K562 (cell line): Measurements from ENCODE around the gene ZBTB16. TPM values are rescaled to one million over a fixed set of nuclear protein-coding genes. Genes with fewer than 3 reads are reported as not detected.

Experiments used
- CBX2 ChIP-seq: fragments of 200-600 bp; sonication (generic); IDR thresholded peaks from one replicate; pipeline ENCODE4 v1.6.1; 2012; ENCODE audit warnings: mild to moderate bottlenecking, low read length, inconsistent platforms; ENCODE audit not compliant: insufficient read depth, poor library complexity, severe bottlenecking
- SAFB ChIP-seq: fragments of 200-400 bp; formaldehyde crosslinking; IDR thresholded peaks from 2 replicates; pipeline ENCODE4 v1.6.1; 2017; ENCODE audit warnings: low read depth, low read length, borderline replicate concordance
- ZNF780A ChIP-seq: fragments of 250-450 bp; sonication (Bioruptor Pico); IDR thresholded peaks from 2 replicates; pipeline ENCODE4 v1.5.0; 2021; ENCODE audit warnings: mild to moderate bottlenecking
- polyA plus RNA-seq, 8 experiments: library from polyadenylated mRNA; depleted of rRNA in 4 of 8; stranded (reverse) in 5 of 8; unstranded in 3 of 8; fragments of >200 nt; fragmentation: Nextera tagmentation in 2 of 8; fragmentation: Illumina TruSeq in 1 of 8; extraction: Ambion mirVana in 2 of 8; extraction: Trizol in 1 of 8; gene quantifications; 2 replicates each; pipeline versions ENCODE4 v1.2.1 to v1.2.3, GENCODE V29; 2011 to 2014; ENCODE audit warnings: inconsistent platforms in 1 of 8, missing spikeins in 1 of 8
- total RNA-seq, 7 experiments: library from RNA; depleted of rRNA in 6 of 7; stranded (reverse); fragments of >200 nt in 6 of 7; fragmentation: Illumina TruSeq in 2 of 7; extraction: Trizol in 2 of 7; gene quantifications; 2 replicates each; pipeline versions ENCODE4 v1.2.1 to v1.2.3, GENCODE V29; 2011 to 2021; ENCODE audit warnings: low replicate concordance in 1 of 7
- TF ChIP-seq, protein P1 (sequence below), 2 experiments: fragments of 450-650 bp; formaldehyde crosslinking in 1 of 2; IDR thresholded peaks; 2 replicates each; pipeline versions ENCODE4 v1.4.0 to v1.6.1; 2014 to 2020; ENCODE audit warnings: mild to moderate bottlenecking in 2 of 2, borderline replicate concordance in 1 of 2, low read depth in 1 of 2
- TF ChIP-seq, protein P2 (sequence below), 2 experiments: fragments of 250-450 bp in 1 of 2; fragments of 450-650 bp in 1 of 2; sonication (Bioruptor Pico) in 1 of 2; IDR thresholded peaks; 2 replicates each; pipeline versions ENCODE4 v1.6.1 to v1.8.0; 2016 to 2021; ENCODE audit warnings: mild to moderate bottlenecking in 2 of 2, moderate library complexity in 2 of 2, missing compliant biosample characterization in 1 of 2, missing genetic modification characterization in 1 of 2
- TF ChIP-seq, protein P3 (sequence below): fragments of 250-450 bp; sonication (Bioruptor Pico); IDR thresholded peaks from 2 replicates; pipeline ENCODE4 v1.5.0; 2020; ENCODE audit warnings: mild to moderate bottlenecking
- TF ChIP-seq, protein P4 (sequence below): sonication (generic); formaldehyde crosslinking; IDR thresholded peaks from 2 replicates; pipeline ENCODE4 v1.8.0; 2022; ENCODE audit warnings: missing genetic modification reagents, mild to moderate bottlenecking, moderate library complexity, borderline replicate concordance

Gene ZBTB16
- total and polyA plus RNA-seq, 9 of the 15 experiments (the other 6 are each of a cell fraction or from before 2014, with no cell fraction given), result 0.06 to 0.40 (median 0.24) TPM; not detected in 4

DNA sequence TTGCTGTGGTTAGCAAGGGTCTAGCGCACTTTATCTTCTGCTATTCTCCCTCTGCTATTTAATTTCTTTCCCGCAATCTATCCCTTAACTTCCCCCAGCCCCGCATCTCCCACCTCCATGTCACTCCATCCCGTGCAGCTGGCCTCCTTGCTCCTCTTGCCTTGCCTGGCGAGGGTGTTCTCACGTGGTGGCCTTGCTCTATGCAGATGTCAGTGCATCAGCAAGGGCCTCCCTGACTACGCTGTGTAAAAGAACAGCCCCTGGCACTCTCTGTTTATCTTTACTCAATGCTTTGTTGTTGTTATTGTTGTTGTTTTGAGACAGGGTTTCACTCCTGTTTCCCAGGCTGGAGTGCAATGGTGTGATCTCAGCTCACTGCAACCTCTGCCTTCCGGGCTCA, 122.2 kb downstream of the ZBTB16 start (continued):
- TF ChIP-seq, protein P1, sequence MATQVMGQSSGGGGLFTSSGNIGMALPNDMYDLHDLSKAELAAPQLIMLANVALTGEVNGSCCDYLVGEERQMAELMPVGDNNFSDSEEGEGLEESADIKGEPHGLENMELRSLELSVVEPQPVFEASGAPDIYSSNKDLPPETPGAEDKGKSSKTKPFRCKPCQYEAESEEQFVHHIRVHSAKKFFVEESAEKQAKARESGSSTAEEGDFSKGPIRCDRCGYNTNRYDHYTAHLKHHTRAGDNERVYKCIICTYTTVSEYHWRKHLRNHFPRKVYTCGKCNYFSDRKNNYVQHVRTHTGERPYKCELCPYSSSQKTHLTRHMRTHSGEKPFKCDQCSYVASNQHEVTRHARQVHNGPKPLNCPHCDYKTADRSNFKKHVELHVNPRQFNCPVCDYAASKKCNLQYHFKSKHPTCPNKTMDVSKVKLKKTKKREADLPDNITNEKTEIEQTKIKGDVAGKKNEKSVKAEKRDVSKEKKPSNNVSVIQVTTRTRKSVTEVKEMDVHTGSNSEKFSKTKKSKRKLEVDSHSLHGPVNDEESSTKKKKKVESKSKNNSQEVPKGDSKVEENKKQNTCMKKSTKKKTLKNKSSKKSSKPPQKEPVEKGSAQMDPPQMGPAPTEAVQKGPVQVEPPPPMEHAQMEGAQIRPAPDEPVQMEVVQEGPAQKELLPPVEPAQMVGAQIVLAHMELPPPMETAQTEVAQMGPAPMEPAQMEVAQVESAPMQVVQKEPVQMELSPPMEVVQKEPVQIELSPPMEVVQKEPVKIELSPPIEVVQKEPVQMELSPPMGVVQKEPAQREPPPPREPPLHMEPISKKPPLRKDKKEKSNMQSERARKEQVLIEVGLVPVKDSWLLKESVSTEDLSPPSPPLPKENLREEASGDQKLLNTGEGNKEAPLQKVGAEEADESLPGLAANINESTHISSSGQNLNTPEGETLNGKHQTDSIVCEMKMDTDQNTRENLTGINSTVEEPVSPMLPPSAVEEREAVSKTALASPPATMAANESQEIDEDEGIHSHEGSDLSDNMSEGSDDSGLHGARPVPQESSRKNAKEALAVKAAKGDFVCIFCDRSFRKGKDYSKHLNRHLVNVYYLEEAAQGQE (IDR thresholded peaks at IDR 0.05; ENCODE audit: borderline replicate concordance), result no peak
- TF ChIP-seq, protein P1 (CRISPR knock-in tag; IDR thresholded peaks at IDR 0.05; ENCODE audit: low read depth), result no peak
- TF ChIP-seq, protein P2, sequence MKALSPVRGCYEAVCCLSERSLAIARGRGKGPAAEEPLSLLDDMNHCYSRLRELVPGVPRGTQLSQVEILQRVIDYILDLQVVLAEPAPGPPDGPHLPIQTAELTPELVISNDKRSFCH (CRISPR knock-in tag; IDR thresholded peaks at IDR 0.05), result no peak
- TF ChIP-seq, protein P2 (tag; IDR thresholded peaks at IDR 0.05), result no peak
- no peak for TF ChIP-seq SAFB
- TF ChIP-seq, protein P3, sequence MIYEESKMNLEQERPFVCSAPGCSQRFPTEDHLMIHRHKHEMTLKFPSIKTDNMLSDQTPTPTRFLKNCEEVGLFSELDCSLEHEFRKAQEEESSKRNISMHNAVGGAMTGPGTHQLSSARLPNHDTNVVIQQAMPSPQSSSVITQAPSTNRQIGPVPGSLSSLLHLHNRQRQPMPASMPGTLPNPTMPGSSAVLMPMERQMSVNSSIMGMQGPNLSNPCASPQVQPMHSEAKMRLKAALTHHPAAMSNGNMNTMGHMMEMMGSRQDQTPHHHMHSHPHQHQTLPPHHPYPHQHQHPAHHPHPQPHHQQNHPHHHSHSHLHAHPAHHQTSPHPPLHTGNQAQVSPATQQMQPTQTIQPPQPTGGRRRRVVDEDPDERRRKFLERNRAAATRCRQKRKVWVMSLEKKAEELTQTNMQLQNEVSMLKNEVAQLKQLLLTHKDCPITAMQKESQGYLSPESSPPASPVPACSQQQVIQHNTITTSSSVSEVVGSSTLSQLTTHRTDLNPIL (CRISPR knock-in tag), result no peak
- no peak for TF ChIP-seq CBX2
- TF ChIP-seq, protein P4, sequence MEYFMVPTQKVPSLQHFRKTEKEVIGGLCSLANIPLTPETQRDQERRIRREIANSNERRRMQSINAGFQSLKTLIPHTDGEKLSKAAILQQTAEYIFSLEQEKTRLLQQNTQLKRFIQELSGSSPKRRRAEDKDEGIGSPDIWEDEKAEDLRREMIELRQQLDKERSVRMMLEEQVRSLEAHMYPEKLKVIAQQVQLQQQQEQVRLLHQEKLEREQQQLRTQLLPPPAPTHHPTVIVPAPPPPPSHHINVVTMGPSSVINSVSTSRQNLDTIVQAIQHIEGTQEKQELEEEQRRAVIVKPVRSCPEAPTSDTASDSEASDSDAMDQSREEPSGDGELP, result no peak
- TF ChIP-seq ZNF780A, result no peak
